ENCODE results near the gene AMOTL1.

The AMOTL1 gene

GRCh38 chr11:94747601-94748041, 20.5 kb upstream of the AMOTL1 start:
- H3K4me3 ChIP-seq (ENCODE audit: low read length): no peak overlapping the region
- H3K36me3 ChIP-seq (ENCODE audit: insufficient read depth, low read length): no peaks in the 10 kb centered on the region
- no peak overlapping the region for H3K4me2 ChIP-seq (ENCODE audit: low read length)
- H3K9me3 ChIP-seq (replicated peaks; ENCODE audit: low read length): no peaks in the 10 kb centered on the region
- peaks cover 13% of the 10 kb centered on the region for H3K4me1 ChIP-seq (ENCODE audit: control insufficient read depth, insufficient read depth, low read length)
- no peak overlapping the region for H3K9ac ChIP-seq (ENCODE audit: low read depth, low read length)
- H3K27me3 ChIP-seq (ENCODE audit: control insufficient read depth, insufficient read depth, low read length): no peaks in the 10 kb centered on the region

- no peak overlapping the region for H3K9ac ChIP-seq (ENCODE audit: low read depth, low read length)
- no peaks in the 10 kb centered on the region for H3K27me3 ChIP-seq (ENCODE audit: control insufficient read depth, insufficient read depth, low read length)
- H3K4me3 ChIP-seq (ENCODE audit: low read length): no peak overlapping the region
- H3K9me3 ChIP-seq (replicated peaks; ENCODE audit: low read length): no peaks in the 10 kb centered on the region
- no peaks in the 10 kb centered on the region for H3K36me3 ChIP-seq (ENCODE audit: insufficient read depth, low read length)
- no peak overlapping the region for H3K4me2 ChIP-seq (ENCODE audit: low read length)
- H3K4me1 ChIP-seq (ENCODE audit: control insufficient read depth, insufficient read depth, low read length): peaks cover 13% of the 10 kb centered on the region
Measured at GRCh38 chr11:94749369-94749768, 18.8 kb upstream of the AMOTL1 start.

- H3K27me3 ChIP-seq (ENCODE audit: control insufficient read depth, insufficient read depth, low read length): no peaks in the 10 kb centered on the region
- H3K4me2 ChIP-seq (ENCODE audit: low read length): no peak overlapping the region
- H3K4me1 ChIP-seq (ENCODE audit: control insufficient read depth, insufficient read depth, low read length): peaks cover 13% of the 10 kb centered on the region
- H3K9ac ChIP-seq (ENCODE audit: low read depth, low read length): no peak overlapping the region
- no peaks in the 10 kb centered on the region for H3K9me3 ChIP-seq (replicated peaks; ENCODE audit: low read length)
- no peaks in the 10 kb centered on the region for H3K36me3 ChIP-seq (ENCODE audit: insufficient read depth, low read length)
- H3K4me3 ChIP-seq (ENCODE audit: low read length): no peak overlapping the region
Measured at GRCh38 chr11:94750319-94751217, 17.6 kb upstream of the AMOTL1 start.

GRCh38 chr11:94751218-94751609, 16.9 kb upstream of the AMOTL1 start:
- Histone ChIP-seq H3K4me1 (ENCODE audit: control insufficient read depth, insufficient read depth, low read length) (peaks cover 13% of the 10 kb centered on the region), H3K9ac (ENCODE audit: low read depth, low read length) (no peak overlapping the region), H3K27me3 (ENCODE audit: control insufficient read depth, insufficient read depth, low read length) (no peaks in the 10 kb centered on the region), H3K4me2 (ENCODE audit: low read length) (no peak overlapping the region), H3K4me3 (ENCODE audit: low read length) (no peak overlapping the region), H3K9me3 (replicated peaks; ENCODE audit: low read length) (no peaks in the 10 kb centered on the region), H3K36me3 (ENCODE audit: insufficient read depth, low read length) (no peaks in the 10 kb centered on the region)

GRCh38 chr11:94751786-94752185, 16.4 kb upstream of the AMOTL1 start:
- H3K9ac ChIP-seq (ENCODE audit: low read depth, low read length): no peak overlapping the region
- no peaks in the 10 kb centered on the region for H3K9me3 ChIP-seq (replicated peaks; ENCODE audit: low read length)
- H3K27me3 ChIP-seq (ENCODE audit: control insufficient read depth, insufficient read depth, low read length): no peaks in the 10 kb centered on the region
- no peaks in the 10 kb centered on the region for H3K36me3 ChIP-seq (ENCODE audit: insufficient read depth, low read length)
- H3K4me3 ChIP-seq (ENCODE audit: low read length): no peak overlapping the region
- H3K4me1 ChIP-seq (ENCODE audit: control insufficient read depth, insufficient read depth, low read length): peaks cover 13% of the 10 kb centered on the region
- peak overlapping the region; percentile 50 for H3K4me2 ChIP-seq (ENCODE audit: low read length)

- Histone ChIP-seq H3K4me3 (ENCODE audit: low read length) (no peak overlapping the region), H3K9ac (ENCODE audit: low read depth, low read length) (no peak overlapping the region), H3K36me3 (ENCODE audit: insufficient read depth, low read length) (no peaks in the 10 kb centered on the region), H3K27me3 (ENCODE audit: control insufficient read depth, insufficient read depth, low read length) (no peaks in the 10 kb centered on the region), H3K4me2 (ENCODE audit: low read length) (no peak overlapping the region), H3K9me3 (replicated peaks; ENCODE audit: low read length) (no peaks in the 10 kb centered on the region), H3K4me1 (ENCODE audit: control insufficient read depth, insufficient read depth, low read length) (peaks cover 9% of the 10 kb centered on the region)
Measured at GRCh38 chr11:94753630-94754029, 14.5 kb upstream of the AMOTL1 start.

GRCh38 chr11:94754335-94754734, 13.8 kb upstream of the AMOTL1 start:
- H3K9ac ChIP-seq (ENCODE audit: low read depth, low read length): no peak overlapping the region
- H3K9me3 ChIP-seq (replicated peaks; ENCODE audit: low read length): no peaks in the 10 kb centered on the region
- H3K4me2 ChIP-seq (ENCODE audit: low read length): no peak overlapping the region
- no peaks in the 10 kb centered on the region for H3K36me3 ChIP-seq (ENCODE audit: insufficient read depth, low read length)
- no peak overlapping the region for H3K4me3 ChIP-seq (ENCODE audit: low read length)
- H3K27me3 ChIP-seq (ENCODE audit: control insufficient read depth, insufficient read depth, low read length): no peaks in the 10 kb centered on the region
- peaks cover 9% of the 10 kb centered on the region for H3K4me1 ChIP-seq (ENCODE audit: control insufficient read depth, insufficient read depth, low read length)

GRCh38 chr11:94754819-94755218, 13.3 kb upstream of the AMOTL1 start:
- Histone ChIP-seq H3K4me2 (ENCODE audit: low read length) (no peak overlapping the region), H3K27me3 (ENCODE audit: control insufficient read depth, insufficient read depth, low read length) (no peaks in the 10 kb centered on the region), H3K9me3 (replicated peaks; ENCODE audit: low read length) (no peaks in the 10 kb centered on the region), H3K36me3 (ENCODE audit: insufficient read depth, low read length) (no peaks in the 10 kb centered on the region), H3K9ac (ENCODE audit: low read depth, low read length) (no peak overlapping the region), H3K4me3 (ENCODE audit: low read length) (no peak overlapping the region), H3K4me1 (ENCODE audit: control insufficient read depth, insufficient read depth, low read length) (peaks cover 9% of the 10 kb centered on the region)

GRCh38 chr11:94755494-94755893, 12.7 kb upstream of the AMOTL1 start:
- H3K4me2 ChIP-seq (ENCODE audit: low read length): no peak overlapping the region
- no peaks in the 10 kb centered on the region for H3K36me3 ChIP-seq (ENCODE audit: insufficient read depth, low read length)
- H3K4me3 ChIP-seq (ENCODE audit: low read length): no peak overlapping the region
- H3K9ac ChIP-seq (ENCODE audit: low read depth, low read length): no peak overlapping the region
- H3K27me3 ChIP-seq (ENCODE audit: control insufficient read depth, insufficient read depth, low read length): no peaks in the 10 kb centered on the region
- peaks cover 9% of the 10 kb centered on the region for H3K4me1 ChIP-seq (ENCODE audit: control insufficient read depth, insufficient read depth, low read length)
- no peaks in the 10 kb centered on the region for H3K9me3 ChIP-seq (replicated peaks; ENCODE audit: low read length)

GRCh38 chr11:94757037-94757735, 11.0 kb upstream of the AMOTL1 start:
- no peak overlapping the region for H3K9ac ChIP-seq (ENCODE audit: low read depth, low read length)
- H3K4me3 ChIP-seq (ENCODE audit: low read length): no peak overlapping the region
- peaks cover 5% of the 10 kb centered on the region for H3K4me1 ChIP-seq (ENCODE audit: control insufficient read depth, insufficient read depth, low read length)
- no peaks in the 10 kb centered on the region for H3K9me3 ChIP-seq (replicated peaks; ENCODE audit: low read length)
- H3K27me3 ChIP-seq (ENCODE audit: control insufficient read depth, insufficient read depth, low read length): no peaks in the 10 kb centered on the region
- no peak overlapping the region for H3K4me2 ChIP-seq (ENCODE audit: low read length)
- no peaks in the 10 kb centered on the region for H3K36me3 ChIP-seq (ENCODE audit: insufficient read depth, low read length)

- H3K27me3 ChIP-seq (ENCODE audit: control insufficient read depth, insufficient read depth, low read length): no peaks in the 10 kb centered on the region
- no peak overlapping the region for H3K4me2 ChIP-seq (ENCODE audit: low read length)
- no peak overlapping the region for H3K9ac ChIP-seq (ENCODE audit: low read depth, low read length)
- H3K4me3 ChIP-seq (ENCODE audit: low read length): no peak overlapping the region
- H3K9me3 ChIP-seq (replicated peaks; ENCODE audit: low read length): no peaks in the 10 kb centered on the region
- H3K4me1 ChIP-seq (ENCODE audit: control insufficient read depth, insufficient read depth, low read length): peaks cover 7% of the 10 kb centered on the region
- H3K36me3 ChIP-seq (ENCODE audit: insufficient read depth, low read length): no peaks in the 10 kb centered on the region
Measured at GRCh38 chr11:94758666-94759065, 9.5 kb upstream of the AMOTL1 start.

Data from skeletal muscle satellite cell (primary cell).